Measurements from ENCODE around the gene TENT5C. TPM values are rescaled to one million over a fixed set of nuclear protein-coding genes. Genes with fewer than 3 reads are reported as not detected.

TENT5C gene
- total and polyA plus RNA-seq, 2 of the 13 experiments (the other 11 are each of a cell fraction or from before 2014, with no cell fraction given), result 0.02 to 0.38 TPM

GRCh38 chr1:117605774-117606648 is at the start of gene TENT5C (continued):
- TF ChIP-seq ZNF407 (CRISPR knock-in tag; IDR thresholded peaks at IDR 0.05; ENCODE audit: not compliant biosample characterization) (no peak), SMAD1 (CRISPR knock-in tag; IDR thresholded peaks at IDR 0.05; ENCODE audit: borderline replicate concordance, low read depth) (no peak), NFAT5 (CRISPR knock-in tag; IDR thresholded peaks at IDR 0.05) (no peak), MIER3 (CRISPR knock-in tag; IDR thresholded peaks at IDR 0.05; ENCODE audit: borderline replicate concordance) (0 out of 2 replicates have a peak, but pooled peaks have one; percentile 31), ZNF629 (CRISPR knock-in tag; conservative IDR thresholded peaks at IDR 0.05) (no peak), KLF15 (CRISPR knock-in tag; IDR thresholded peaks at IDR 0.05; ENCODE audit: borderline replicate concordance) (peak; percentile 80; the same call in 1 of the 2 replicates), SIN3A (IDR thresholded peaks at IDR 0.05; ENCODE audit: borderline replicate concordance, low read depth, low read length) (no peak; the same call in 1 of the 2 replicates), GABPB1 (CRISPR knock-in tag; IDR thresholded peaks at IDR 0.05) (peak; percentile 74; the same call in 1 of the 2 replicates), TBX2 (CRISPR knock-in tag; IDR thresholded peaks at IDR 0.05; ENCODE audit: borderline replicate concordance) (peak; percentile 50; the same call in 1 of the 2 replicates), ASH2L (IDR thresholded peaks at IDR 0.05; ENCODE audit: insufficient read length, low read depth, low read length) (no peak), ZNF572 (CRISPR knock-in tag; IDR thresholded peaks at IDR 0.05) (no peak), RARA (CRISPR knock-in tag; IDR thresholded peaks at IDR 0.05) (peak; percentile 19; the same call in 1 of the 2 replicates)

All from HepG2 (cell line).